Natural killer cell treated with Interleukin-12 subunit alpha and Interleukin-12 subunit beta and Interleukin-15 and Interleukin-18, amount 100 ng/mL, for 72 hours (primary cell): ENCODE measurements around the gene DNMT3L. TPM values are rescaled to one million over a fixed set of nuclear protein-coding genes. Genes with fewer than 3 reads are reported as not detected.
"Not testable (repeated sequence)": the region's sequence is repeated elsewhere in the genome, so short reads cannot be mapped to it uniquely, and the experiment has no call there.

Experiments used
- ATAC-seq, 2 donors: fragments of 150-1000 bp; cut with Tn5 transposase in 1 of 2; sonication (Bioruptor Pico), chemical (Tn5 transposase) in 1 of 2; 2 replicates each; pipeline ENCODE4 v1.10.0; 2021
- DNase-seq: peaks from one replicate; pipeline ENCODE4 v3.0.0; 2022; ENCODE audit warnings: low spot score
- H3K27ac Mint-ChIP-seq, 2 donors: 1 replicate in 1 of 2; 2 replicates in 1 of 2; pipeline ENCODE4 v1.8.0; 2022; ENCODE audit warnings: mixed read lengths in 2 of 2, mild to moderate bottlenecking in 1 of 2, moderate library complexity in 1 of 2
- H3K27me3 Mint-ChIP-seq, 2 donors: 1 replicate in 1 of 2; 2 replicates in 1 of 2; pipeline ENCODE4 v1.8.0; 2022; ENCODE audit warnings: mixed read lengths in 2 of 2
- H3K36me3 Mint-ChIP-seq: one replicate; pipeline ENCODE4 v1.8.0; 2022; ENCODE audit warnings: mixed read lengths
- H3K4me1 Mint-ChIP-seq, 2 donors: 1 replicate in 1 of 2; 2 replicates in 1 of 2; pipeline ENCODE4 v1.8.0; 2022; ENCODE audit warnings: low read depth in 2 of 2, mixed read lengths in 2 of 2, mild to moderate bottlenecking in 1 of 2
- H3K4me3 Mint-ChIP-seq: one replicate; pipeline ENCODE4 v1.8.0; 2022; ENCODE audit warnings: mixed read lengths
- H3K9me3 Mint-ChIP-seq: 2 replicates; pipeline ENCODE4 v1.8.0; 2022; ENCODE audit warnings: mixed read lengths
- total RNA-seq, 2 donors: library from RNA; stranded (reverse); gene quantifications; one replicate each; pipeline ENCODE4 v1.2.3, GENCODE V29; 2022

DNMT3L gene
- total RNA-seq, 2 donors from 2014 or later: not detected

GRCh38 chr21:44291078-44291935, 29.6 kb upstream of the DNMT3L start:
- no peak for ATAC-seq
- H3K27ac Mint-ChIP-seq: no peak overlapping the region
- no peak overlapping the region for H3K4me3 Mint-ChIP-seq
- H3K9me3 Mint-ChIP-seq: no peaks in the 10 kb centered on the region
- DNase-seq: no peak
- H3K27me3 Mint-ChIP-seq: peaks cover 0 to 3% of the 10 kb centered on the region in 2 donors
- no peaks in the 10 kb centered on the region for H3K4me1 Mint-ChIP-seq
- H3K36me3 Mint-ChIP-seq: no peaks in the 10 kb centered on the region

GRCh38 chr21:44290327-44291077, 28.8 kb upstream of the DNMT3L start:
- no peak overlapping the region for H3K27ac Mint-ChIP-seq
- no peaks in the 10 kb centered on the region for H3K9me3 Mint-ChIP-seq
- peaks cover 0 to 3% of the 10 kb centered on the region in 2 donors for H3K27me3 Mint-ChIP-seq
- H3K4me3 Mint-ChIP-seq: no peak overlapping the region
- DNase-seq (no peak), ATAC-seq (no peak)
- no peaks in the 10 kb centered on the region for H3K36me3 Mint-ChIP-seq
- H3K4me1 Mint-ChIP-seq: no peaks in the 10 kb centered on the region

- ATAC-seq (no peak), DNase-seq (no peak)
- Mint-ChIP-seq H3K27me3 (peaks cover 0 to 3% of the 10 kb centered on the region in 2 donors), H3K4me1 (no peaks in the 10 kb centered on the region), H3K9me3 (no peaks in the 10 kb centered on the region), H3K27ac (no peak overlapping the region), H3K36me3 (no peaks in the 10 kb centered on the region), H3K4me3 (no peak overlapping the region)
Measured at GRCh38 chr21:44289381-44290010, 27.8 kb upstream of the DNMT3L start.

GRCh38 chr21:44288251-44289110, 26.8 kb upstream of the DNMT3L start:
- no peak for ATAC-seq
- Mint-ChIP-seq H3K27ac (no peak overlapping the region), H3K4me3 (no peak overlapping the region), H3K9me3 (no peaks in the 10 kb centered on the region), H3K4me1 (no peaks in the 10 kb centered on the region), H3K36me3 (no peaks in the 10 kb centered on the region), H3K27me3 (peaks cover 0 to 5% of the 10 kb centered on the region in 2 donors)
- DNase-seq: no peak

GRCh38 chr21:44286716-44287632, 25.3 kb upstream of the DNMT3L start:
- Mint-ChIP-seq H3K4me3 (no peak overlapping the region), H3K36me3 (no peaks in the 10 kb centered on the region), H3K27me3 (peaks cover 0 to 5% of the 10 kb centered on the region in 2 donors), H3K4me1 (no peaks in the 10 kb centered on the region), H3K27ac (no peak overlapping the region), H3K9me3 (no peaks in the 10 kb centered on the region)
- DNase-seq (no peak), ATAC-seq (peak in 1 of 2 donors; percentile 20)

GRCh38 chr21:44286086-44286715, 24.5 kb upstream of the DNMT3L start:
- H3K4me3 Mint-ChIP-seq: no peak overlapping the region
- DNase-seq: no peak
- H3K27ac Mint-ChIP-seq: no peak overlapping the region
- H3K4me1 Mint-ChIP-seq: no peaks in the 10 kb centered on the region
- no peak for ATAC-seq
- H3K27me3 Mint-ChIP-seq: peaks cover 0 to 5% of the 10 kb centered on the region in 2 donors
- H3K36me3 Mint-ChIP-seq: no peaks in the 10 kb centered on the region
- no peaks in the 10 kb centered on the region for H3K9me3 Mint-ChIP-seq

- ATAC-seq (no peak), DNase-seq (no peak)
- H3K36me3 Mint-ChIP-seq: no peaks in the 10 kb centered on the region
- H3K27me3 Mint-ChIP-seq: peaks cover 0 to 5% of the 10 kb centered on the region in 2 donors
- no peak within 1 kb of the TSS for H3K27ac Mint-ChIP-seq
- no peaks in the 10 kb centered on the region for H3K9me3 Mint-ChIP-seq
- H3K4me3 Mint-ChIP-seq: no peak within 1 kb of the TSS
- H3K4me1 Mint-ChIP-seq: no peaks in the 10 kb centered on the region
Measured at GRCh38 chr21:44285138-44285992, 23.7 kb upstream of the DNMT3L start, which contains the start of gene AIRE. Gene AIRE (plus strand): TSS chr21:44285876. CDS start chr21:44286007, 131 bp downstream.

- peaks cover 0 to 5% of the 10 kb centered on the region in 2 donors for H3K27me3 Mint-ChIP-seq
- H3K4me1 Mint-ChIP-seq: no peaks in the 10 kb centered on the region
- H3K4me3 Mint-ChIP-seq: no peak overlapping the region
- ATAC-seq: no peak
- H3K9me3 Mint-ChIP-seq: no peaks in the 10 kb centered on the region
- no peaks in the 10 kb centered on the region for H3K36me3 Mint-ChIP-seq
- DNase-seq: no peak
- H3K27ac Mint-ChIP-seq: no peak overlapping the region
Measured at GRCh38 chr21:44283948-44284347, 22.3 kb upstream of the DNMT3L start.

GRCh38 chr21:44283211-44283785, 21.6 kb upstream of the DNMT3L start:
- not testable (repeated sequence) for H3K36me3 Mint-ChIP-seq, DNase-seq, H3K9me3 Mint-ChIP-seq, H3K4me1 Mint-ChIP-seq, ATAC-seq, H3K27ac Mint-ChIP-seq, H3K4me3 Mint-ChIP-seq, H3K27me3 Mint-ChIP-seq

GRCh38 chr21:44282370-44282769, 20.7 kb upstream of the DNMT3L start:
- Mint-ChIP-seq H3K27me3 (peaks cover 0 to 2% of the 10 kb centered on the region in 2 donors), H3K27ac (no peak overlapping the region), H3K9me3 (no peaks in the 10 kb centered on the region), H3K4me1 (no peaks in the 10 kb centered on the region), H3K36me3 (no peaks in the 10 kb centered on the region), H3K4me3 (no peak overlapping the region)
- DNase-seq (no peak), ATAC-seq (no peak)

- H3K27me3 Mint-ChIP-seq: peaks cover 0 to 2% of the 10 kb centered on the region in 2 donors
- H3K4me3 Mint-ChIP-seq: no peak overlapping the region
- ATAC-seq (no peak), DNase-seq (no peak)
- no peaks in the 10 kb centered on the region for H3K9me3 Mint-ChIP-seq
- H3K4me1 Mint-ChIP-seq: no peaks in the 10 kb centered on the region
- no peaks in the 10 kb centered on the region for H3K36me3 Mint-ChIP-seq
- H3K27ac Mint-ChIP-seq: no peak overlapping the region
Measured at GRCh38 chr21:44281801-44282200, 20.1 kb upstream of the DNMT3L start.
